Naive B cell (primary cell): ENCODE data around the gene GINS3. TPM values are rescaled to one million over a fixed set of nuclear protein-coding genes. Genes with fewer than 3 reads are reported as not detected.
"Not testable (repeated sequence)": the region's sequence is repeated elsewhere in the genome, so short reads cannot be mapped to it uniquely, and the experiment has no call there.

Experiments used
- ATAC-seq, 2 donors: fragments of 150-1000 bp; cut with Tn5 transposase; 2 replicates each; pipeline ENCODE4 v1.10.0; 2021; ENCODE audit warnings: low read depth in 2 of 2, mild to moderate bottlenecking in 2 of 2, moderate library complexity in 2 of 2
- DNase-seq: peaks from one replicate; pipeline ENCODE4 v3.0.0; 2022
- H3K27ac Mint-ChIP-seq, 6 donors: one replicate each; pipeline ENCODE4 v1.8.0; 2020 to 2022; ENCODE audit warnings: mild to moderate bottlenecking in 6 of 6, mixed read lengths in 6 of 6, moderate library complexity in 5 of 6, inconsistent platforms in 2 of 6
- H3K27me3 Mint-ChIP-seq, 3 donors: one replicate each; pipeline ENCODE4 v1.8.0; 2021 to 2022; ENCODE audit warnings: mixed read lengths in 3 of 3, mild to moderate bottlenecking in 1 of 3
- H3K36me3 Mint-ChIP-seq, 2 donors: one replicate each; pipeline ENCODE4 v1.8.0; 2020 to 2022; ENCODE audit warnings: mixed read lengths in 2 of 2, inconsistent platforms in 1 of 2, mild to moderate bottlenecking in 1 of 2
- H3K4me1 Mint-ChIP-seq, 3 donors: one replicate each; pipeline ENCODE4 v1.8.0; 2020 to 2022; ENCODE audit warnings: mixed read lengths in 3 of 3, inconsistent platforms in 1 of 3, mild to moderate bottlenecking in 1 of 3, moderate library complexity in 1 of 3
- H3K4me3 Mint-ChIP-seq, 8 donors: one replicate each; pipeline ENCODE4 v1.8.0; 2020 to 2022; ENCODE audit warnings: mild to moderate bottlenecking in 8 of 8, mixed read lengths in 8 of 8, moderate library complexity in 8 of 8, inconsistent platforms in 2 of 8
- H3K9me3 Mint-ChIP-seq, 7 donors: one replicate each; pipeline ENCODE4 v1.8.0; 2020 to 2022; ENCODE audit warnings: mixed read lengths in 7 of 7, mild to moderate bottlenecking in 5 of 7, inconsistent platforms in 2 of 7, moderate library complexity in 1 of 7
- polyA plus RNA-seq, 6 donors: library from polyadenylated mRNA; unstranded; fragments of 300-500 nt; fragmentation: Illumina TruSeq; gene quantifications; one replicate each; pipeline ENCODE4 v1.2.3, GENCODE V29; 2021; ENCODE audit warnings: low read depth in 6 of 6

The GINS3 gene
- polyA plus RNA-seq, 6 donors from 2014 or later = 0.26 to 3.6 (median 2.2) TPM

DNA sequence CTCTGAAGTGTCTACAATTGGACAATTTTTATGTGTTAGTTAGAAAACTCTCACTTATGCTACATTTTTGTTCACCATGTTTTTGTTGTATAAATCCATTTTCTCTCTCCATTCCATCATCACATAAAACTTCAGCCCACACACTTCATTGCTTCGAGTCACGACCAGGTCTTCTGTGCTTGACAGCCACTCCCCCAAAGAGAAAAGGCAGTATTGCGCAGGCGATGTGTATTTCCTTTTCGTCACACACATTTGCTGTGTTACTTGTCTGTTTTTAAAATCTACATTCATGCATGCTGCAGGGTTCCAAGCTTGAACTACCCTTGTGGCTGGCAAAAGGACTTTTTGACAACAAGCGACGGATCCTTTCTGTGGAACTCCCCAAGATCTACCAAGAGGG, 10.5 kb downstream of the GINS3 start:
- no peaks in the 10 kb centered on the region for H3K4me1 Mint-ChIP-seq
- H3K27me3 Mint-ChIP-seq = no peaks in the 10 kb centered on the region
- ATAC-seq (no peak), DNase-seq (no peak)
- peaks cover 7 to 14% of the 10 kb centered on the region in 2 donors for H3K36me3 Mint-ChIP-seq
- no peak overlapping the region for H3K4me3 Mint-ChIP-seq
- H3K27ac Mint-ChIP-seq = no peak overlapping the region
- H3K9me3 Mint-ChIP-seq = peaks cover 0 to 4% (median 0%) of the 10 kb centered on the region in 7 donors

DNA sequence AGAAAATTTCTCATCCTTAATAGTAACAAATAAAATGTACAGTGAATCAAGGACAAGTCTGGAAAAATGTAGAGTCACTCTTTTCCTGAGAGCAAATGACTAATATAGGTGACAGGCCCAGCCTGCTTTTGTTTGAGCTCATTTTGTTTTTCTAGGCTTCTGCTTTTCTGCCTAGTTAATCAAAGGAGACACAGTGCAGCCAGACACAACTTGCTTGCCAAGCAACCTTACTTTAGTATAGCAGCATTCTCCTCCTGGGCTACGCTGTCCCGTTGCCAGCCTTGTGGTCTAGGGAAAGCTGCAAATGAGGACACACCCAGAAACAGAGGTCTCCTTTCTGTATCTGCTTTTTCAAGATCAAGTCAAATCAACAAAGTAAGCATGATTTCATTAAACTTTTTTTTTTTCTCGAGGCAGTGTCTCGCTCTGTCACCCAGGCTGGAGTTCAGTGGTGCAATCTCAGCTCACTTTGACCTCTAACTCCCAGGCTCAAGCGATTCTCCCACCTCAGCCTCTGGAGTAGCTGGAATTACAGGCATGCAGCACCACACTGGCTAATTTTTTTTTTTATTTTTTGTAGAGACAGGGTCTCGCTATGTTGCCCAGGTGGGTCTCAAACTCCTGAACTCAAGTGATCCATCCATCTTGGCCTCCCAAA, 17.2 kb downstream of the GINS3 start:
- DNase-seq = no peak
- Mint-ChIP-seq H3K27me3 (no peaks in the 10 kb centered on the region), H3K36me3 (no peaks in the 10 kb centered on the region), H3K9me3 (no peaks in the 10 kb centered on the region), H3K4me3 (no peak overlapping the region), H3K4me1 (peaks cover 5 to 15% (median 11%) of the 10 kb centered on the region in 3 donors), H3K27ac (no peak overlapping the region)
- no peak for ATAC-seq

DNA sequence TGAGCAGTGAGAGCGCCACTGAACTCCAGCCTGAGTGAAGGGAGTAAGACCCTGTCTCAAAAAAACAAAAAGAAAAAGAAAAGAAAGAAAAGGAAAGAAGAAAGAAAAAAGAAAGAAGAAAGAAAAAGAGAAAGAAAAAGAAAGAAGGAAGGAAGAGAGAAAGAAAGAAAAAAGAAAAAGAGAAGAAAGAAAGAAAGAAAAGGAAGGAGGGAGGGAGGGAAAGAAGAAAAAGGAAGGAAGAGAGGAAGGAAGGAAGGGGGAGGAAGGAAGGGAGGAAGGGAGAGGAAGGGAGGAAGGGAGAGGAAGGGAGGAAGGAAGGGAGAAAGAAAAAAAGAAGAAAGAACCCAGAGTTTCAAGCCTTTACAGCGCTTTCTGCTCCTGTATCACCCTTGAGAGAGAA, 19.1 kb downstream of the GINS3 start:
- Mint-ChIP-seq H3K27ac (peak overlapping the region in 1 of 6 donors; percentile 65), H3K9me3 (no peaks in the 10 kb centered on the region), H3K4me3 (peak overlapping the region in 1 of 8 donors; percentile 36), H3K36me3 (no peaks in the 10 kb centered on the region), H3K4me1 (peaks cover 5 to 15% (median 11%) of the 10 kb centered on the region in 3 donors), H3K27me3 (no peaks in the 10 kb centered on the region)
- DNase-seq (no peak), ATAC-seq (no peak)

DNA sequence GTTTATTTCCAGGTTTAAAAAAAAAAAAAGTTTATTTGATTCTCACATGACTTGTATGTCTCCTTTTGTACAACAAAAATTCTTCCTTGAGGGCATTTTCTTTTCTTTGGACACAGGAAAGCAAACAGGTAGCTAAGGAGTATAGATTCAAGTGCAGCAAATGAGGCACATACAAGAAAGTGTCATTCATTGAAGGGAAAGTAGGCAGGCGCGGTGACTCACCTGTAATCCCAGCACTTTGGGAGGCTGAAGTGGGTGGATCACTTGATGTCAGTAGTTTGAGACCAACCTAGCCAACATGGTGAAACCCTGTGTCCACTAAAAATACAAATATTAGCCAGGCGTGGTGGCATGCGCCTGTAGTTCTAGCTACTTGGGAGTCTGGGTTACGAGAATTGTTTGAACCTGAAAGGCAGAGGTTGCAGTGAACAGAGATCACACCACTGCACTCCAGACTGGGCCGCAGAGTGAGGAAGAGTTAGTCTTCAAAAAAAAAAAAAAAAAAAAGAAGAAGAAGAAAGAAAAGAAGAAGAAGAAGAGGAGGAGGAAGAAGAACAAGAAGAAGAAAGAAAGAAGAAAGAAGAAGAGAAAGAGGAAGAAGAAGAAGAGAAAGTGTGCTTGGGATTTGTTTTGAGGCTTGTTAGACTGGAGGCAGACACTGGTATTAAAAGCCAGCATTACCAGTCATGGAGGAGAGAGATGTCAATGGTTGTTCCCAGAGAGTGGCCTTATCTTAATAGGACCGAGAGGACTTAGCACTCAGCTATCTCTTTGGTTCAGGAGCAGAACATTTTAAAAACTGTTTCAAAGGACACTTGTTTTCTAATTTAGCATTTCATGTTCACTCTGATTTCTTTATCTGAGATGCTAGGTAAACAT, 19.7 kb downstream of the GINS3 start:
- DNase-seq (no peak), ATAC-seq (no peak)
- Mint-ChIP-seq H3K4me1 (peaks cover 5 to 16% (median 11%) of the 10 kb centered on the region in 3 donors), H3K4me3 (no peak overlapping the region), H3K27me3 (no peaks in the 10 kb centered on the region), H3K27ac (peak overlapping the region in 4 of 6 donors; percentile 17 to 59 (median 43)), H3K9me3 (no peaks in the 10 kb centered on the region), H3K36me3 (no peaks in the 10 kb centered on the region)

DNA sequence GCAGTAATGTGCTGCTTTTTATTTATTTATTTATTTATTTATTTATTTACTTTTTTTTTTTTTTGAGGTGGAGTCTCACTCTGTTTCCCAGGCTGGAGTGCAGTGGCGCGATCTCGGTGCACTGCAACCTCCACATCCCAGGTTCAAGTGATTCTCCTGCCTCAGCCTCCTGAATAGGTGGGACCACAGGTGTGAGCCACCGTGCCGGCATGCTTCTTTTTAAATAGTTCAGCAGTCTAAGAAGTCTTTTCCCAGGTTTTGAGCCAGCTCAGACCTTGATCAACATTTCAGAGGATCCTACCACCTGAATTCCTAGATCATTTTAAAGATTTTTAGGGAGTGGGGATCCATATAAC, 20.3 kb downstream of the GINS3 start:
- not testable (repeated sequence) for H3K36me3 Mint-ChIP-seq
- H3K27ac Mint-ChIP-seq = peak overlapping the region in 1 of 6 donors; percentile 17

DNA sequence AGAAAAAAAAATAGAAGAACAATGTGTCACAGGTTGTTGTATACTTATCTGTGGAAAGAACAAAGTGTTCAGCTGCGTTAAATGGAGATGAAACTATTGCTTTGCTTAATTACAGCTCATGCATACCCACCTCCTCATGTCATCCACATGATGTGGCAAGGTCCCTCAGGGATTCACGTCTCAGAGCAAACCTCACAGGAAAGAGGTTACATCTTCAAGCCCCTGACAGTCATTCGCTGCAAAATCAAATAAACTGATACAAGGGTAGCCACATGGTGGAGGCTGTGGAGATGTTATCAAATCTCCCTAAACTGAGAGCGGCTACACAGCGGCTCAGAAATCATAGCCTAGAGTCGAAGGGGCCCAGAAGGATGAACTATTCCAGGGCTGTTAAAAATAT, 21.1 kb downstream of the GINS3 start:
- no peak for DNase-seq
- ATAC-seq = peak in 1 of 2 donors; percentile 37
- no peaks in the 10 kb centered on the region for H3K9me3 Mint-ChIP-seq
- H3K27ac Mint-ChIP-seq = peak overlapping the region in 2 of 6 donors; percentile 46 to 47
- no peaks in the 10 kb centered on the region for H3K36me3 Mint-ChIP-seq
- H3K4me1 Mint-ChIP-seq = peaks cover 9 to 24% (median 11%) of the 10 kb centered on the region in 3 donors
- H3K4me3 Mint-ChIP-seq = no peak overlapping the region
- H3K27me3 Mint-ChIP-seq = peaks cover 0 to 2% (median 0%) of the 10 kb centered on the region in 3 donors

More for the DNA sequence above, 20.3 kb downstream of the GINS3 start:
- not testable (repeated sequence) for H3K9me3 Mint-ChIP-seq, H3K27me3 Mint-ChIP-seq, H3K4me3 Mint-ChIP-seq, DNase-seq, ATAC-seq
- peaks cover 9 to 22% (median 11%) of the 10 kb centered on the region in 3 donors for H3K4me1 Mint-ChIP-seq

DNA sequence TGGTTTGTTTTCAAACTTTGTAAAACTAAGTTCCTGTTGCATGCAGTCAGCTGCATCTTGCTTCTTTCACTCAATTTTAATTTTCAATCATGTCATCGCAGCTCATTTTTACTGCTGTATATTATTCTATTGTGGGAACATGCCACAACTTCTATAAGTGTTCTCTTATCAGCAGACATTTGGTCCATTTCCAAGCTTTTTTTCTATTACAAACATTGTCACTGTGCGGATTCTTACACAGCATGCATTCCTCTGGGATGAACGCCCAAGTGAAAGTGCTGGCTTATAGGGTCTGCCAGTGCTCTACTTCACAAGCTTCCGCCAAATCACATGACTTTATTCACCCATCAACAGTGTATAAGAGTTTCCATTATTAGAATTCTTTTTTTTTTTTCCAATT, 22.7 kb downstream of the GINS3 start:
- peaks cover 0 to 6% (median 0%) of the 10 kb centered on the region in 3 donors for H3K27me3 Mint-ChIP-seq
- H3K9me3 Mint-ChIP-seq = no peaks in the 10 kb centered on the region
- H3K4me3 Mint-ChIP-seq = no peak overlapping the region
- H3K27ac Mint-ChIP-seq = no peak overlapping the region
- H3K4me1 Mint-ChIP-seq = peaks cover 9 to 27% (median 11%) of the 10 kb centered on the region in 3 donors
- H3K36me3 Mint-ChIP-seq = no peaks in the 10 kb centered on the region
- ATAC-seq = no peak
- no peak for DNase-seq

DNA sequence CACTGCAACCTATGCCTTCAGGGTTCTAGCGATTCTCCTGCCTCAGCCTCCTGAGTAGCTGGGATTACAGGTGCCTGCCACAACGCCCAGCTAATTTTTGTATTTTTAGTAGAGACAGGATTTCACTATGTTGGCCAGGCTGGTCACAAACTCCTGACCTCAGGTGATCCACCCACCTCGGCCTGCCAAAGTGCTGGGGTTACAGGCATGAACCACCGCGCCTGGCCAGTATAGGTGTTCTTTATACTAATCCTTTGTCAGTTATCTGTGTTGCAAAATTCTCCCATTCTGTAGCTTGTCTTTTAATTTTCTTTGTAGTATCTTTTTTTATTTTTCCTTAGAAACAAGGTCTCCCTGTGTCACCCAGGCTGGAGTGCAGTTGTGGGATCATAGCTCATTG, 23.7 kb downstream of the GINS3 start:
- not testable (repeated sequence) for DNase-seq, H3K27me3 Mint-ChIP-seq, H3K9me3 Mint-ChIP-seq, H3K4me3 Mint-ChIP-seq, ATAC-seq, H3K36me3 Mint-ChIP-seq
- peaks cover 12 to 26% (median 13%) of the 10 kb centered on the region in 3 donors for H3K4me1 Mint-ChIP-seq
- H3K27ac Mint-ChIP-seq = peak overlapping the region in 2 of 6 donors; percentile 56 to 62

DNA sequence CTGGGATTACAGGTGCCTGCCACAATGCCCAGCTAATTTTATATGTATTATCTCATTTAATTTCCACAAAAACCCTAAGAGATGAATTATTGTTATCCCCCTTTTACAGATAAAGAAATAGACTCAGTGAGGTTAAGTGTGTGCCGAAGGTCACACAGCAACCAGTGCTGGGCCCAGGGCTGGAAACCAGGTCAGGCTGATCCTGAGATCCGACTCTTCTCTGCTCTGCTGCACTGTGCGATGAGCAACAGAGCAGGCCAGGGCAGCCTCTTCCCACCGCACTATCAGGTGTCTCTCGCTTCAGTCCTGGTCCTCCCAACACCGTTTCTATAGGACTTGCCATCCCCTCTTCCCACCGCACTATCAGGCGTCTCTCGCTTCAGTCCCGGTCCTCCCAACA, 24.8 kb downstream of the GINS3 start:
- H3K4me1 Mint-ChIP-seq = peaks cover 3 to 15% (median 12%) of the 10 kb centered on the region in 3 donors
- ATAC-seq (no peak), DNase-seq (no peak)
- H3K36me3 Mint-ChIP-seq = no peaks in the 10 kb centered on the region
- H3K27me3 Mint-ChIP-seq = peaks cover 0 to 6% (median 0%) of the 10 kb centered on the region in 3 donors
- peaks cover 0 to 2% (median 0%) of the 10 kb centered on the region in 7 donors for H3K9me3 Mint-ChIP-seq
- peak overlapping the region in 5 of 6 donors; percentile 10 to 85 (median 60) for H3K27ac Mint-ChIP-seq
- H3K4me3 Mint-ChIP-seq = peak overlapping the region in 1 of 8 donors; percentile 44

DNA sequence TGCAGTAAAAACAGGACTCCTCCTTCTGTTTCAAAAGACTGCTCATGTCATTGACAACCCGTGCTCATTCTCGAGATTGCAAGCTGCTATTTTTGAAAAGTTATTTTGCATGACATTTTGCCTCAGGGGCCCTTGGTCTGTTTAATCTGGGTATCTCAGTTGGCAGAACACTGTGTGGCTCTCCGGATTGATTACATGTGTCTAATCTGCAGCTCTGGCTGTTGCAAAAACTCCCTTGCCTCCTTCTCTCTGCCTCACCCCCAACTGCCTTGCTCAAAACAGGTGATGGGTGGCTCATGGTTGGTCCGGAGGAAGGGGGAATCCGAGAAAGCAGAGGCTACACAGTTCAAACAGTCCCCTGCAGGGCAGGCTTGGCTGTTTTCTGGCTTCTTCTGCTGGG, 25.3 kb downstream of the GINS3 start:
- DNase-seq (no peak), ATAC-seq (peak; percentile 21 to 26)
- peaks cover 2 to 11% (median 9%) of the 10 kb centered on the region in 3 donors for H3K4me1 Mint-ChIP-seq
- peak overlapping the region in 1 of 6 donors; percentile 10 for H3K27ac Mint-ChIP-seq
- H3K36me3 Mint-ChIP-seq = no peaks in the 10 kb centered on the region
- H3K9me3 Mint-ChIP-seq = peaks cover 0 to 2% (median 0%) of the 10 kb centered on the region in 7 donors
- peaks cover 0 to 6% (median 0%) of the 10 kb centered on the region in 3 donors for H3K27me3 Mint-ChIP-seq
- no peak overlapping the region for H3K4me3 Mint-ChIP-seq

DNA sequence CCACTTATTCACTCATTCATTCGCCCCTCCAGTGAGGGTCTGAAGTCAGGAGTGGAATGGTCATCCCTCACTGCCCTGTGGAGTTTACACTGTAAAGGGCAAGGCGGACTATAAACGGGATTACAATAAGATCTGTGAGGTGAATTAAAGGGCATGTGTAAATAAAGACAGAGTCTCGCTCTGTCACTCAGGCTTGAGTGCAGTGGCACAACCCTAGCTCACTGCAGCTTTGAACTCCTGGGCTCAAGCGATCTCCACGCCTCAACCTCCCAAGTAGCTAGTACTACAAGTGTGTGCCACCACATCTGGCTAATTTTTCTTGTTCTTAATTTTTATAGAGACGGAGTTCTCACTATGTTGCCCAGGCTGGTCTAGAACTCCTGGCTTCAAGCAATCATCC, 25.8 kb downstream of the GINS3 start:
- no peak for ATAC-seq
- no peaks in the 10 kb centered on the region for H3K36me3 Mint-ChIP-seq
- peak overlapping the region in 2 of 8 donors; percentile 50 to 72 for H3K4me3 Mint-ChIP-seq
- H3K27ac Mint-ChIP-seq = peak overlapping the region in 3 of 6 donors; percentile 52 to 71 (median 63)
- H3K9me3 Mint-ChIP-seq = peaks cover 0 to 2% (median 0%) of the 10 kb centered on the region in 7 donors
- H3K27me3 Mint-ChIP-seq = peaks cover 0 to 11% (median 0%) of the 10 kb centered on the region in 3 donors
- peaks cover 2 to 11% (median 9%) of the 10 kb centered on the region in 3 donors for H3K4me1 Mint-ChIP-seq
- DNase-seq = no peak

DNA sequence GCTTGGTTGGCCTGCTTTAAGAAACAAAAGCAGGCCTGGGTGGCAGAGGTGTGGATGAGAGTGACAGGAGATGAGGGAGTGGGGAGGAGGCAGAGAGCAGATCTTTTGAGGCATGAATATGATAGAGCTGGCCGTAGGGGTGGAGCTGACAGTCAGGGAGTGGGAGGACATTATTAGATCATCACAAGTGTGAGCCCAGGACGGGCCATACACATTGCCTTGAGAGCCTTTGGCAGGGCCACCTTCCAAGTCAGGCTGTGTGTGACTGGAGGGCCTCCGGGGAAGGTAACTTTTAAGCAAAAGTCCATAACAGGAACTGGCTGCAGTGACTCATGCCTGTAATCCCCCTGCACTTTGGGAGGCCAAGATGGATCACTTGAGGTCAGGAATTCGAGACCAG, 26.3 kb downstream of the GINS3 start:
- peaks cover 0 to 12% (median 0%) of the 10 kb centered on the region in 3 donors for H3K27me3 Mint-ChIP-seq

DNA sequence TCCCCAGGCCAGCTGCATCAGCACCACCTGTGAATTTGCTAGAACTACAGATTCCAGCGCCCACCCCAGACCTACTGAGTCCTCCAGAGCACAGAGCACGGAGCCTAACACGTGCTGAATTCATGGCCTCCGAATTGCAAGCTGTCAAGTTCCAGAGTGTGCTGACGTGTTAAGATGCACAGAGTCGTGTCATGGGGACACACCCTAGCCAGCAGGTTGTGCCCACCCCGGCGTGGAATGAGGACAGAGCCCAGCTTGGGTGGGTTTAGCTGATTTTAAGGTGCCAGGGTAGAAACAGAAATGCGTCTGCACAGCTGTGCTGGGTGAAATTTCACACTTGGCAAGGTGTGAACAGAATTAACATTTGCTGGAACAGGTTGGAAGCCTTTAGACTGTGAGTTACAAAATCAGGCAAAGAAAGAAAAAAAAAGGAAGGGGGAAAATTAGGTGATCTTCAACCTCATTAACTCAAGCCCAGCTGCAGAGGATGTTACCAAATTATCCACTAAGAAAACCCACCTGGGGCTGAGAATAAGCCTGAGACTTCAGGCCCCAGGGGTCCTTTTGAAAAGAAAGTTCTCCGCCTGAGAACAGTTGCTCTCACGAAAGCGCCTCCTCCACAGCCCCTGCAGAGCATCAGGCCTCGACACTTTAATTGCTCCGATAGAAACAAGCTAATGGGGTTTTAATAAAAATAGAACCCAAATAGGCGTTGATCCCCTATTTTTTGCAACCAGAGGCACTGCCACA, 27.1 kb downstream of the GINS3 start:
- H3K27me3 Mint-ChIP-seq = peaks cover 0 to 12% (median 0%) of the 10 kb centered on the region in 3 donors
- no peaks in the 10 kb centered on the region for H3K36me3 Mint-ChIP-seq
- peak; percentile 33 for DNase-seq
- peak overlapping the region in 2 of 8 donors; percentile 38 to 59 for H3K4me3 Mint-ChIP-seq
- peak overlapping the region in 3 of 6 donors; percentile 36 to 47 (median 44) for H3K27ac Mint-ChIP-seq
- H3K9me3 Mint-ChIP-seq = peaks cover 0 to 2% (median 0%) of the 10 kb centered on the region in 7 donors
- peaks cover 2 to 11% (median 9%) of the 10 kb centered on the region in 3 donors for H3K4me1 Mint-ChIP-seq
- peak; percentile 60 to 73 for ATAC-seq

More for the DNA sequence above, 26.3 kb downstream of the GINS3 start:
- ATAC-seq = no peak
- H3K4me1 Mint-ChIP-seq = peaks cover 2 to 11% (median 9%) of the 10 kb centered on the region in 3 donors
- peak overlapping the region in 1 of 8 donors; percentile 72 for H3K4me3 Mint-ChIP-seq
- no peak for DNase-seq
- no peaks in the 10 kb centered on the region for H3K36me3 Mint-ChIP-seq
- H3K27ac Mint-ChIP-seq = peak overlapping the region in 2 of 6 donors; percentile 35 to 71
- peaks cover 0 to 2% (median 0%) of the 10 kb centered on the region in 7 donors for H3K9me3 Mint-ChIP-seq
